NCI-H146 (cell line): Measurements from ENCODE around the gene FAM83D.

ENCODE experiments used
- DNase-seq: peaks from one replicate; lab custom pipeline; 2025; lab: John Stamatoyannopoulos, UW

FAM83D gene

DNA sequence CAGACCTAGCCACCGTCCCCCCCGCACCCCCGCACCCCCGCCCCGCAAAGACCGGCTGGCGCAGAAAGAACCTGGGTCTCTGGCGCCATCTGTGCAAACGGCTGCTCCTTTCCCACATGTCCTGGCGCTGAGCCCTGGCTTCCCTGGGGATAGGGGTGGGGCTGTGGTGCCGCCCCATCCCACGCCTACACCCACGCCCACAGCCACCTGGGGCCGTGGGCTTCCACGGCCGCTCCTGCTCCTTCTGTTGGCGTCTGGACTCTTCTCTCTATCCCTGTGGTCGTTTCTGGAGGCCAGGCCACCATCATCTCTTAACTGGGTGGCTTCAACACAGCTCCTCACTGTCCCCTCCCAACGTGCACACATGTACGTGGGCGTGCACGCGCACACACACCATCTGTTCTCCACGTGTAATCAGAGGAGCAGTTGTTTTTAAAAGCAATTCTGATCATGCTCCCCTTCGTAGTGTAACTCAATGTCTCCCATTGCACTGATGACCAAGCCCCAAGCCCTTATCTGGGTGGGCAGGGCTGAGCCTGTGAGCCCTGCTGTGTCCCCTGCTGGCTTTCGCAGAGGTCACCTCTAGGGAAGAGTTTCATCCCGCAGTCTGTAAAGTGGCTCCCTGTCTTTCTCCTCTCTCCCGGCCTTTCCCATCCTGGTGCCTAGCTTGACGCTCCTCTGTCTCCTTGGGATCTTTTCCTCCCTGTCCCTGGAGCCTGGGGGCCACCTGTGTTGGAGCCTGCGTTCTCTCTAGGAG lies 31.9 kb upstream of the FAM83D start:
- peak; percentile 63 for DNase-seq

GRCh38 chr20:38895098-38895949 lies 30.9 kb upstream of the FAM83D start:
- no peak for DNase-seq

GRCh38 chr20:38896009-38896594 lies 30.1 kb upstream of the FAM83D start:
- DNase-seq = no peak

- DNase-seq = no peak
Observed at GRCh38 chr20:38897267-38897666, 28.9 kb upstream of the FAM83D start.

- peak; percentile 50 for DNase-seq
Observed at GRCh38 chr20:38900606-38901005, 25.6 kb upstream of the FAM83D start.

- no peak for DNase-seq
Observed at GRCh38 chr20:38902601-38903000, 23.6 kb upstream of the FAM83D start.

DNA sequence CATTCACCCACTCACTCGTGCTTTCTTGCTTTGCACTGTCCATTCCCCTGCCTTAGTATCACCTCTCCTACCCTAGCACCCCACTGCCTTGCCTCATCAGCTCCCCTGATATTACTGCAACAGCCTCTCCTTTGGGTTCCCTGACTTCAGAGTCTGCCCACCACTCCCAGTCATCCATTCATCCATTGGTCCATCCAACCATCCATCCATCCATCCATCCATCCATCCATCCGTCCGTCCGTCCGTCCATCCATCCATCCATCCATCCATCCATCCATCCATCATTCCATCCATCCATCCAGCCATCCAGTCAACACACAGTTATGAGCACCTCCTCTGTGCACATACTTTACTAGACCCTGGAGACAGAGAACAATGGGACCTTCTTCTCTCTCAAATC lies 22.9 kb upstream of the FAM83D start:
- DNase-seq = no peak

GRCh38 chr20:38905375-38905774 lies 20.8 kb upstream of the FAM83D start:
- DNase-seq = no peak

DNA sequence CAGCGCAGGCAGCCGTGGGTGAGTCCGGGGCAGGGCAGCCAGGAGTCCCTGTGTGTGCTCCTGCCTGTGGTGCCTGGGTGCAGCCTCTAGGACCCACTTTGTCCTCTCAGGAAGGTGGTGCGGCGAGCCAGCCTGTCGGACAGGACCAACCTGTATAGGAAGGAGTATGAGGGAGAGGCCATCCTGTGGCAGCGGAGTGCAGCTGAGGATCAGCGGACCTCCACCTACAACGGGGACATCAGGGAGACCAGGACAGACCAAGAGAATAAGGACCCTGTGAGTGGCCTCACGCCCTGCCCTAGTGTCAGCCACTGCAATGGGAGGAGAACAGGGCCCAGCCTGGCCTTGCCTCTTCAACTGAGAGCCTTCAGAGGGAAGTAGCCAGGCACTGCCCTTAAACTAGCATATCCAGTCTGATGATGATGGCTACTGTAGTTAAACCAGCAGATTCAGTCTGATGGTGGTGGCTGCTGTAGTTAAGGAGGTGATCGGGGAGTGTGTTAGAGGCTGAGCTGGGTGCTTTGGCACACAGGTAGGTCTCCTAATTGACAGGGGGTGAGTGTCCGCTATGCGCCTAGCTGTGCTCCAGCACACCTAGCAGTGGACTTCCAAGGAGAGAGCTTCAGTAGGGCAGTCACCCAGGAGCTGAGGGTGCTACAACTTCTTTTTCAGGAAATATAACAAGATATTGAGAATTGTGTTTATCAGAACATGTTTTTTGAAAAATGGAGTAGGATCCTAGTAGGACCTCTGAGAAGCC lies 18.1 kb upstream of the FAM83D start:
- DNase-seq = no peak

DNA sequence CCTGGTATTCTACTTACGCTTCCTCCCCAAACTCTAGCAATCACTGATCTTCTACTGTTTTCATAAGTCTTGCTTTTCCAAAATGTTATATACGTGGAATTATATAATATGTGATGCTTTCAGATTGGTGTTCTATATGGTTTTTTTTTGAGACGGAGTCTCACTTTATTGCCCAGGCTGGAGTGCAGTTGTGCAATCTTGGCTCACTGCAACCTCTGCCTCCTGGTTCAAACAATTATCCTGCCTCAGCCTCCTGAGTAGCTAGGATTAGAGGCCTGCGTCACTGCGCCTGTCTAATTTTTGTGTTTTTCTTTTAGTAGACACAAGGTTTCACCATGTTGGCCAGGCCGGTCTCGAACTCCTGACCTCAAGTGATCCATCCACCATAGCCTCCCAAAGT lies 10.9 kb upstream of the FAM83D start:
- DNase-seq = no peak

DNA sequence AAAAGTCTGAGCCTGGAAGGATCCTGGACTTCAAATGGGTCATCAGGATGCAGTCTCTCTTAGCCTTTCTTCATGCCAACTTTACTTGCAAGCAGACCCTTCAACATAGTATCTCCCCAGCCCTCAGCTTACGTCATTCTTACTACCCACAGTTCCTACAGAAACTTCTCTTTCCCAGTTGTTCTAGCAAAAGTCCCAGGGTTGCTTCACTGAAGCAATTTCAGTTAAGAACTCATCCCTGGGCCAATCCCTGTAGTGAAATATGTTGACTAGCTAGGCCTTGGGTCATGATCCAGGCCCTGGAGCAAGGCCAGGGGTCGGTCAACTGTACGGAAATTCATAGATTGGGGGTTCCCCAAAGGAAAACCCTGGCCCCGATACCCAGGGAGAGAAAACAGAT lies 8.6 kb upstream of the FAM83D start:
- no peak for DNase-seq

GRCh38 chr20:38918172-38918571 lies 8.0 kb upstream of the FAM83D start:
- DNase-seq = no peak

DNA sequence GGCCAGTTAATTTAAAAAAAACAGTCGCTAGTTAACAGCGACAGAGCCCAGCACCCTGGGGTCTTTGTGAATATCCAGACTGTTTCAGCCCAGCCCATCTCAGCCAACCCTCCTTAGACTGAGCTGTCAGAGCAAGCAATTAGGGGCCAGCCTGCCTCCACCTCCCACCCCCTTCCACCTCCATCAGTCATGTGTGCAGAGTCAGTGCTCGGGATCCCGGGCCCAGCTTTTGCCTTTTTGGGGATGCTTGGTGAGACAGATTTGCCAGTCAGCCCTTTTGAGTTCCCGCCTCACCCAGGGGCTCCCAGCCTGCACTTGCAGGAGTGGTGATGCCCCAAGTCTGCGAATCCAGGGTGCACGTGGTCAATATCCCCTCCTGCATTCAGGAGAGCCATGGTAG lies 6.5 kb upstream of the FAM83D start:
- DNase-seq = no peak

DNA sequence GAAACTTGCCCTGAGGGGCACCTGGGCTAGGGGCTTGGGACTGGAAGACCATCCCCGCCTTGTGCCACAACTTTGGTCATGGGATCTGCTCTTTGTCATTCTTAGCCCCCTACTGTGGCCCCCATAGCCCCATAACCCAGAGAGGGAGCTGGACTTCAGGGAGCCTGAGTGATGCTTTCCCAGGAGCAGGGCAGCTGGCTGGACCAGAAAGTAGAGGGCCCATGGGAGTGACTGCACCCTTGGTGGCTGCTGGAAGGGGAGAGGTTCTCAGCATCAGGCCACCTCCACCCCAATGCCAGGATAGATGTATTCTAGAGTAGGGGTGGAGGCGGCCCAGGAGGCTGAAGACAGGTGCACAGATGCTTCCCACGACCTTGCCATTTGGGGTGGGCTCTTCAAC lies 5.8 kb upstream of the FAM83D start:
- DNase-seq = no peak

DNA sequence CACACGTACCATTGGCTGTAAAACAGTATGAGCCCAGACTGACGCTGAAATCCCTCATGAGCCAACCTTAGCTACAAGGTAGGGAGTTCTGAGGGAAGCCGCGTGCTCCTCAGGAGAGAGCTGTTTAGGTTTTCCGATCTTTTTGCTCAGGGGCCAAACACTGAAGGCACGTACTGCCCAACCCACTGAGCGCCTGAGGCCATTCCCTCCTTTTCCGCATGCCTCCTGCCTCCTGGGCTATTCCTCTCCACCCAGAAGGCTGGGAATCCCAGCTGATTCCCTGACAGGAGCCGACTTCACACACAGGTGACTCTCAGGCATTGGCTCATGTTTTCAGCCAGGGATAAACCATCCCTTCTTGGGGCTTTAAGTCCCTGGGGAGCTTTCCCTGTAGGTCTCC lies 5.4 kb upstream of the FAM83D start:
- no peak for DNase-seq

DNA sequence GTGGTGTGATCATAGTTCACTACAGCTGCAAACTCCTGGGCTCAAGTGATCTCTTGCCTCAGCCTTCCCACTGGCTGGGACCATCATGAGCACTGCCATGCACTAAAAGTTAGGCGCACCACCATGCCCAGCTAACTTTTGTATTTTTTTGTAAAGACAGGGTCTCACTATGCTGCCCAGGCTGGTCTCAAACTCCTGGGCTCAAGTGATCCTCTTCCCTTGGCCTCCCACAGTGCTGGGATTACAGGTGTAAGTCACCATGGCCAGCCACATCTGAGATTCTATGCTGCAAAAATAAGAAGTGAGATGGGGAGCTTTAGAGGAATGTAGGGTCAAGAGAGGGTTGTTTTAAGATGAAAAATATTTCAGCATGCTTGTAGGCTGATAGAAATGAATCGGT lies 1.5 kb upstream of the FAM83D start:
- no peak for DNase-seq

- DNase-seq = peak; percentile 52
Observed at GRCh38 chr20:38926934-38927616, 858 bp downstream of the FAM83D start.

- no peak for DNase-seq
Observed at GRCh38 chr20:38927902-38928578, 1.8 kb downstream of the FAM83D start.

DNA sequence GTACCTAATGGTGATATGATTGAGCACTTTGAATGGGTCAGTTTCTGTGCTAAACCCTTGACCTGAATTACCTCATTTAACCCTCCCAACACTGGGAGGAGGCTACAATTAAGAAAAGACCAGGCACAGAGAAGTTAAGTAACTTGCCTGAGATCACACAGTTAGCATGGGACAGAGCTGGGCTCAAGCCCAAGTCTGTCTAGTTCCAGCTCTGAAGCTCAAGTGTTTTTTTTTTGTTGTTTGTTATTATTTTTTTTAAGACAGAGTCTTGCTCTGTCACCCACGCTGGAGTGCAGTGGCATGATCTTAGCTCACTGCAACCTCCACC lies 4.0 kb downstream of the FAM83D start:
- no peak for DNase-seq

DNA sequence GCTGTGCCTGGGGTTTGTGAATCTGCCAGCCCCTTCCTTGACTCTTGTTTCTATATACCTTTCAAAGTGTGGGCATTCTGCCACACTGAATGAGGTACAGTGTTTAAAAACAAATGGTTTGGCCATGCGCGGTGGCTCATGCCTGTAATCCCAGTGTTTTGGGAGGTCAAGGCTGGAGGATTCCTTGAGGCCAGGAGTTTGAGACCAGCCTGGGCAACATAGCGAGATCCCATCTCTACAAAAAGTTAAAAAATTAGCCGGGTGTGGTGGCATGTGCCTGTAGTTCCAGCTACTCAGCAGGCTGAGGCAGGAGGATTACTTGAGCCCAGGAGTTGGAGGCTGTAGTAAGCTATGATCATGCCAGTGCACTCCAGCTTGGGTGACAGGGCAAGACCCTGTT lies 5.8 kb downstream of the FAM83D start:
- DNase-seq = no peak

DNA sequence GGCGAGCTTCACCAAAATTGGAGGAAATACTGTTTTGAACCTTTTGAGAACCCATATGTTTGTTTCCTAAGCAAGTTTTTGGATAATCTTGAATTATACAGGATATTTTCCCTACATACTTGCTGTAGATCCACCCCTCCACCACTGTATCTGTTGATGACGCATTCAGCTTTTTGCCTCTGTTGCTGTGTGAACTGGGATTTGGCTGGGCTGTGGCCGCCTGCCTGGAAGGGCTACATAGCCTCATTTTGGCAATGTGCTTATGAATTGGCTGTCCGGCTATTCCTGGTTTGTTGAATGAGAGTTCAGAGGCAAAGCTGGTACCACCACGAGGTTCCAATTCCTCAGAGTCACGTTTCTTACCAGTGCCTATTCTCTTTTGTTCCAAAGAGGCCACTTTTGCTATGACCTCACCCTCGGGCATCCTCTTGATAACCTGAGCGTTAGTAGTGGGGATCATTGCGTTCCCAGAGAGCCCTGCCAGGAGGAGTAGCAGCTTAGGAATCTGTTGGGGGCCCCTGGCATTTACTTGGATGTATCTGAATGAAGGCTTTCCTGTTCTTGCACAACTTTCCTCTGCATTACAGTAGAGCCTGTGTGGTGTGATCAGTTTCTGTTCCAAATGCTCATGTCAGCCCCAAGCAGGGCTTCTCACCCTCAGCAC lies 6.4 kb downstream of the FAM83D start:
- DNase-seq = no peak
